Measurements from ENCODE around the gene MLH3.

MLH3 gene

GRCh38 chr14:75044752-75045151 lies 6.5 kb downstream of the MLH3 start:
- TF ChIP-seq CTCF (conservative IDR thresholded peaks at IDR 0.05; ENCODE audit: low read depth): no peak
- DNase-seq (ENCODE audit: low spot score): no peak
- POLR2A ChIA-PET (ENCODE audit: low non-redundant PET): no interaction called here
- H3K27ac ChIP-seq: no peak overlapping the region
- CTCF ChIA-PET: interaction anchor here (0.6 kb wide), 2 partner anchors 341 to 835 kb away, joined by 3 to 4 read pairs; no protein-coding TSS in a partner anchor

- ChIA-PET CTCF (interaction anchor here (0.6 kb wide), 2 partner anchors 340 to 836 kb away, joined by 3 to 4 read pairs; no protein-coding TSS in a partner anchor), POLR2A (ENCODE audit: low non-redundant PET) (no interaction called here)
- no peak for TF ChIP-seq CTCF (conservative IDR thresholded peaks at IDR 0.05; ENCODE audit: low read depth)
- DNase-seq (ENCODE audit: low spot score): peak; percentile 49
- no peak overlapping the region for H3K27ac ChIP-seq
These were observed 6.9 kb downstream of the MLH3 start for GRCh38 chr14:75044322-75044721.

- ChIA-PET CTCF (interaction anchor here (0.7 kb wide), 1 partner anchor 134 kb away, joined by 3 read pairs; no protein-coding TSS in a partner anchor), POLR2A (ENCODE audit: low non-redundant PET) (no interaction called here)
- no peak for DNase-seq (ENCODE audit: low spot score)
- no peak overlapping the region for H3K27ac ChIP-seq
- no peak for TF ChIP-seq CTCF (conservative IDR thresholded peaks at IDR 0.05; ENCODE audit: low read depth)
These were observed 9.2 kb downstream of the MLH3 start for GRCh38 chr14:75042035-75042434.

GRCh38 chr14:75041613-75042012 lies 9.7 kb downstream of the MLH3 start:
- H3K27ac ChIP-seq: no peak overlapping the region
- ChIA-PET POLR2A (ENCODE audit: low non-redundant PET) (no interaction called here), CTCF (interaction anchor here (0.7 kb wide), 1 partner anchor 134 kb away, joined by 3 read pairs; no protein-coding TSS in a partner anchor)
- DNase-seq (ENCODE audit: low spot score): peak; percentile 27
- TF ChIP-seq CTCF (conservative IDR thresholded peaks at IDR 0.05; ENCODE audit: low read depth): no peak

GRCh38 chr14:75040959-75041358 lies 10.3 kb downstream of the MLH3 start:
- POLR2A ChIA-PET (ENCODE audit: low non-redundant PET): no interaction called here
- no peak for DNase-seq (ENCODE audit: low spot score)
- H3K27ac ChIP-seq: 0 out of 2 replicates have a peak overlapping the region, but pooled peaks have one; percentile 22
- CTCF ChIA-PET: interaction anchor here (0.6 kb wide), 1 partner anchor 52 kb away, joined by 3 read pairs; no protein-coding TSS in a partner anchor
- no peak for TF ChIP-seq CTCF (conservative IDR thresholded peaks at IDR 0.05; ENCODE audit: low read depth)

GRCh38 chr14:75040507-75040906 lies 10.8 kb downstream of the MLH3 start:
- TF ChIP-seq CTCF (conservative IDR thresholded peaks at IDR 0.05; ENCODE audit: low read depth): no peak
- no peak for DNase-seq (ENCODE audit: low spot score)
- CTCF ChIA-PET: interaction anchor here (0.6 kb wide), 1 partner anchor 51 kb away, joined by 3 read pairs; no protein-coding TSS in a partner anchor
- H3K27ac ChIP-seq: no peak overlapping the region
- POLR2A ChIA-PET (ENCODE audit: low non-redundant PET): no interaction called here
